HFF-Myc (cell line): ENCODE results near the gene FBXO44.
"Not testable (repeated sequence)": the region's sequence is repeated elsewhere in the genome, so short reads cannot be mapped to it uniquely, and the experiment has no call there.

Experiments used
- DNase-seq: peaks from one replicate; pipeline ENCODE4 v3.0.0-alpha.2; 2011; ENCODE audit warnings: low read depth; ENCODE audit errors: extremely low read depth
- H3K4me3 ChIP-seq: replicated peaks from 2 replicates; pipeline ENCODE4 v1.5.1; 2011; ENCODE audit warnings: low read depth, mild to moderate bottlenecking, control low read depth, low read length
- CTCF ChIP-seq: IDR thresholded peaks from 2 replicates; pipeline ENCODE4 v1.5.1; 2012; ENCODE audit warnings: mild to moderate bottlenecking, low read depth, low read length, control low read depth; ENCODE audit errors: missing control alignments

Gene FBXO44

DNA sequence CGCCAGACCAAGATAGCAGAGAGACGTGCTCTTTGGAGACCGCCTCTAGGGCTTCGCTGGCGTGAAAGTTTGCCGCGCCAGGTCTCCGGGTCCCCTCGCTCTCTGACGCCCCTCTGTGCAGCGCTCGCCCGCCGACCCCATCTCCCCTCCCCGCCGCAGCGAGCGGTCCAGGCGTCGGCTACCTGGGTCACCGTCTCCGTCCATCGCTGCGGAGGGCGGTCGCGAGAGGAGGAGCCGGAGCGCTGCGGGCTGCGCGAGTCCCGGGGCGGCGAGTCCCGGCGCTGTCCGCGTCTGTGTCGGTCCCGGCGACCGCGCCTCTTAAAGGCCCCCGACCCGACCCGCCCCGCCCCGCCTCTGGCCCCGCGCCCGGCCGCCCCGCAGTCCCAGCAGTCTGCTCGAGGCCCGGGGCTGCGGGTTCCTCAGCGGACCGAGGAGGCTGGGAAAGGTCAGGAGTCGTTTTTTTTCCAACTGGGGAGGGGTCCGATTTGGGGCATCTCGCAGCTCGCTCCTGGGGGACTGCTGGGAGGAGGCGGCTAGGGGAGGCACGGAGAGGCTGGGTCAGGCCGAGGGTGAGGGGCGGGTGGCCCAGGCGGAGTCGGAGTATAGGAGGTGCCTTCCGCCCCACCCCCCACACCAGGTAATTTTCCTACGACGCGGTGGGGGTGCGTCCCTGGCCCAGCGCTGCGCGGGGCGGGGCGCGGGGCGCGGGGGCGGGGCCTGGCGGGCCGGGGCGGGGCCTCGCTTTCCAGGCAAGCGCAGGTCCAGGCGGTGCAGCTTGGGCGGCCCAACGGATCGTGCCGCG is at the start of gene FBXO44, which contains the start of gene FBXO2:
TSS of gene FBXO44 (plus strand) at position 741 of the 802 bp plus-strand sequence. CDS start 959 bp downstream, outside the sequence.
TSS of gene FBXO2 (minus strand) at position 293 of the 802 bp plus-strand sequence. CDS start at position 204, 89 bp downstream.
- no peak for DNase-seq
- no peak for TF ChIP-seq CTCF
- peak within 1 kb of the TSS; percentile 47 for H3K4me3 ChIP-seq

DNA sequence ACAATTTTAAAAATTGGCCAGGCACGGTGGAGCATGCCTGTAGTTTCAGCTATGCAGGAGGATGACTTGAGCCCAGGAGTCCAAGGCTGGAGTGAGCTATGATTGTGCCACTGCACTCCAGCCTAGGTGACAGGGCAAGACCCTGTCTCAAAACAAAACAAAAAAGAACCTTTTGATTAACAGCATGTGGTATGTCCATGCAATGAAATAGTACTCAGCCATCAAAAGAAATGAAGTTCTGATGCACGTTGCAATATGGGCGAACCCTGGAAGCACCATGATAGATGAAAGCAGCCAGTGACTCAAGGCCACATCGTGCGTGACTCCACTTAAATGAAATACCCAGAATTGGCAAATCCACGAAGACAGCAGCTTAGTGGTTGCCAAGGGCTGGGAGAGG is 47.9 kb upstream of the FBXO44 start:
- no peak for TF ChIP-seq CTCF
- DNase-seq = no peak
- H3K4me3 ChIP-seq = no peak overlapping the region

- DNase-seq, H3K4me3 ChIP-seq: not testable (repeated sequence)
Observed at GRCh38 chr1:11608596-11609130, 46.0 kb upstream of the FBXO44 start.

GRCh38 chr1:11609378-11609777 is 45.3 kb upstream of the FBXO44 start:
- DNase-seq = not testable (repeated sequence)

DNA sequence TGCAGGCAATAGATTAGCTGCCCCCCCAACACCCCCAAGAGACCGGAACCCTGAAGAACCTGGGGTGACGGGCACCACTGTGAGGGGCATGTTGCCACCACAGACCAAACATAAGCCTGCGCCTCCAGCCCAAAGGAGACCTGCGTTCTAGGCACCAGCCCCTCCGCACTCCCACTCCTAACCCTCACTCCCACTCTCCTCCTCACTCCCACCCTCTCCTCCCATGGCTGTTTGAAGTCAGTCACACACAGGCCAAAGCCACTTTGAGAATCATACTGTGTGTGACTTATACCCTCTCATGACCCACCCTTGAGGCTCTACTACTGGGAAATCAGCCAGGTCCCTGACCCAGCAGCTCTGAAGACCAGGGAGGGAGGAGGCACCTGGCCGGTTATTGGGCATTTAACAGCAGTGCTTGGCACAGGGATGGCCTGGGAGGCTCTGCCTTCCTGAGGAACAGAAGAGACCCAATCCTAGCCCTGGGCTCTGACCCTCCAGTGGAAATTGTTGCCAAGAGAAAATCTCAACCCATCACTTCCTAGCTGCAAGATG is 44.0 kb upstream of the FBXO44 start:
- no peak overlapping the region for H3K4me3 ChIP-seq
- TF ChIP-seq CTCF = no peak
- DNase-seq = no peak

More at GRCh38 chr1:11609378-11609777, 45.3 kb upstream of the FBXO44 start:
- H3K4me3 ChIP-seq = not testable (repeated sequence)

GRCh38 chr1:11611638-11612327 is 42.9 kb upstream of the FBXO44 start:
- no peak for DNase-seq
- H3K4me3 ChIP-seq = no peak overlapping the region
- no peak for TF ChIP-seq CTCF

DNA sequence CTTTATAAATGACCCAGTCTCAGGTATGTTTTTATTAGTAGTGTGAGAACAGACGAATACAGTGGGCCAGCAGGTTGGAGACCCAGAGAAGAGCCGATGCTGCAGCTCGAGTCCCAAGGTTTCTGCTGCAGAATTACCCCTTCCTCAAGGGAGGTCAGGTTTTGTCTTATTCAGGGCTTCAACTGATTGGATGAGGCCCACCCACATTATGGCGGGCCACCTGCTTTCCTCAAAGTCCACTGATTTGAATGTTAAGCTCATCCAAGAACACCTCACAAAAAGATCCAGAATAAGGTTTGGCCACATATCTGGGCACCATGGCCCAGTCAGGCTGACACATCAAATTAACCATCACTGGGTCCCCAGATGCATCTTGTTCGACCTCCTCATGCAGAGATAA is 41.3 kb upstream of the FBXO44 start:
- DNase-seq = no peak
- no peak for TF ChIP-seq CTCF
- no peak overlapping the region for H3K4me3 ChIP-seq
